HepG2 (cell line): ENCODE results near the gene LGALS1. TPM values are rescaled to one million over a fixed set of nuclear protein-coding genes. Genes with fewer than 3 reads are reported as not detected.

Experiments used
- ELF3 ChIP-seq: IDR thresholded peaks from 2 replicates; pipeline ENCODE4 v1.6.1; 2016; ENCODE audit warnings: missing genetic modification reagents, missing compliant biosample characterization
- ISL2 ChIP-seq: sonication (generic); formaldehyde crosslinking; IDR thresholded peaks from 2 replicates; pipeline ENCODE4 v1.5.0; 2020; ENCODE audit warnings: missing genetic modification reagents
- PHB2 ChIP-seq: fragments of 450-650 bp; IDR thresholded peaks from 2 replicates; pipeline ENCODE4 v1.6.1; 2018; ENCODE audit not compliant: partially characterized antibody
- SMC3 ChIP-seq: IDR thresholded peaks from 2 replicates; pipeline ENCODE4 v1.6.1; 2011; ENCODE audit warnings: low read length, improper control_type of control experiment
- SP2 ChIP-seq: sonication (generic); formaldehyde crosslinking; IDR thresholded peaks from 2 replicates; pipeline ENCODE4 v1.5.1; 2020; ENCODE audit warnings: mild to moderate bottlenecking, missing genetic modification reagents
- SPEN ChIP-seq: sonication (generic); formaldehyde crosslinking; IDR thresholded peaks from 2 replicates; pipeline ENCODE4 v1.5.1; 2020; ENCODE audit warnings: low read depth, mild to moderate bottlenecking, missing genetic modification reagents
- ZNF138 ChIP-seq: sonication (generic); formaldehyde crosslinking; IDR thresholded peaks from 2 replicates; pipeline ENCODE4 v1.5.0; 2020; ENCODE audit warnings: mild to moderate bottlenecking, low read depth, missing genetic modification reagents
- ZNF496 ChIP-seq: sonication (generic); formaldehyde crosslinking; IDR thresholded peaks from 2 replicates; pipeline ENCODE4 v1.8.1; 2023; ENCODE audit warnings: mild to moderate bottlenecking, moderate library complexity, missing genetic modification reagents; ENCODE audit not compliant: insufficient replicate concordance
- ZNF569 ChIP-seq: sonication (generic); formaldehyde crosslinking; IDR thresholded peaks from 2 replicates; pipeline ENCODE4 v1.5.0; 2020; ENCODE audit warnings: mild to moderate bottlenecking, missing genetic modification reagents, moderate library complexity, borderline replicate concordance
- polyA plus RNA-seq, 8 experiments: library from polyadenylated mRNA; depleted of rRNA in 3 of 8; stranded (reverse) in 7 of 8; unstranded in 1 of 8; fragments of >200 nt; fragmentation: Illumina TruSeq in 4 of 8; extraction: Trizol in 4 of 8; gene quantifications; 2 replicates each; pipeline versions ENCODE4 v1.2.1 to v1.2.3, GENCODE V29; 2011 to 2016; ENCODE audit warnings: low read depth in 4 of 8, missing spikeins in 1 of 8, mixed read lengths in 1 of 8; ENCODE audit not compliant: insufficient read depth in 1 of 8
- total RNA-seq, 5 experiments: library from RNA; depleted of rRNA; stranded (reverse); fragments of >200 nt; fragmentation: Illumina TruSeq; extraction: Trizol; gene quantifications; 2 replicates each; pipeline ENCODE4 v1.2.3, GENCODE V29; 2016; ENCODE audit warnings: low read depth in 1 of 5
- TF ChIP-seq, protein P1 (sequence below): sonication (generic); formaldehyde crosslinking; IDR thresholded peaks from 2 replicates; pipeline ENCODE4 v1.5.0; 2020; ENCODE audit warnings: mild to moderate bottlenecking, low read depth, missing genetic modification reagents, borderline replicate concordance
- TF ChIP-seq, protein P2 (sequence below): sonication (generic); formaldehyde crosslinking; IDR thresholded peaks from one replicate; pipeline ENCODE4 v1.5.1; 2020; ENCODE audit warnings: mild to moderate bottlenecking, missing genetic modification reagents; ENCODE audit errors: not compliant biosample characterization
- TF ChIP-seq, protein P3 (sequence below): IDR thresholded peaks from 2 replicates; pipeline ENCODE4 v1.4.0; 2020; ENCODE audit warnings: mild to moderate bottlenecking, missing genetic modification reagents
- TF ChIP-seq, protein P4 (sequence below), 2 experiments: sonication (generic) in 1 of 2; formaldehyde crosslinking in 1 of 2; IDR thresholded peaks; 2 replicates each; pipeline versions ENCODE4 v1.4.0 to v1.6.1; 2018 to 2020; ENCODE audit warnings: missing genetic modification reagents in 2 of 2, borderline replicate concordance in 1 of 2, low read depth in 1 of 2, mild to moderate bottlenecking in 1 of 2, missing biosample characterization in 1 of 2

Gene LGALS1
- total and polyA plus RNA-seq, 2 of the 13 experiments (the other 11 are each of a cell fraction or from before 2014, with no cell fraction given) = 103 to 858 TPM

DNA sequence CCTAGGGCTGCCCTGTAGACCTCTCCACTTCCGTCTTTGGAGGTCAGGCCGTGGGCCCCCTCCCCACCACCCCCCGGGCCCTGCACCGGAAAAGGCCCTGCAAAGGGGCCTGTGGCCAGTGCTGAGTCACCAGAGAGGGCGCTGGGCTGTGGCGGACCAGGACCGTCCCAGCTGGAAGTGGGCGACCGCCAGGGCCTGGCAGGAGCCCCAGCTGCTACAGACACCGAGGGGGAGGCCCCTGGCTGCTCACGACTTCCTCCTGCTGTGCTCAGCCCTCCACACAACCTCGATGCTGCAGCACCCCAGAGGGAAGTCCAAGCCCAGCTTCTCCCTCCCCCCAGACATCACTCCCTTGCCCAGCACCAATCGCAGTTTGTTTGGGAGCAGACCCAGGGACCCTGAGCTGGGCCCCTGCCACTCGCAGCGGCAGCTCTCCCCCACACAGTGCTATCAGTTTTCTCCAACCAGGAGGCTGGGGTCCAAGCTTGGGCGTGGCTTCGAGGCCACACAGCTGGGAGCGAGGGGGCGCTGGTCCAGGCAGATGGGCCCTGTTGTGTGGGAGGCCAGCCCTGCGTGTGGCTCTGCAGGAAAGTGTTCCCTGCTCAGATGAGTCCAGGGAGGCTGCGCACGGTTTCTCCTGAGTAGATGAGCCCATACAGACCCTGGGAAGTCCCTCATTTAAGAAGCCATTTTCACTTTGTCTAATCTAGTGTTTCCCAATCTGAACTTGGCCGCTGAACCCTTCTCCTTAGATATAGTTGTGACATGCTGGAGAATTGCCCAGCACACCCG, 41.6 kb upstream of the LGALS1 start (continued):
- TF ChIP-seq, protein P1, sequence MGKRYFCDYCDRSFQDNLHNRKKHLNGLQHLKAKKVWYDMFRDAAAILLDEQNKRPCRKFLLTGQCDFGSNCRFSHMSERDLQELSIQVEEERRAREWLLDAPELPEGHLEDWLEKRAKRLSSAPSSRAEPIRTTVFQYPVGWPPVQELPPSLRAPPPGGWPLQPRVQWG (CRISPR knock-in tag) = no peak
- TF ChIP-seq SMC3 (no peak), ZNF496 (no peak), PHB2 (no peak), SPEN (CRISPR knock-in tag) (peak; percentile 74), SP2 (CRISPR knock-in tag) (no peak), ISL2 (no peak), ZNF569 (CRISPR knock-in tag) (0 out of 2 replicates have a peak, but pooled peaks have one; percentile 46), ZNF138 (CRISPR knock-in tag) (no peak), ELF3 (CRISPR knock-in tag) (peak; percentile 75; the same call in 1 of the 2 replicates)
- TF ChIP-seq, protein P2, sequence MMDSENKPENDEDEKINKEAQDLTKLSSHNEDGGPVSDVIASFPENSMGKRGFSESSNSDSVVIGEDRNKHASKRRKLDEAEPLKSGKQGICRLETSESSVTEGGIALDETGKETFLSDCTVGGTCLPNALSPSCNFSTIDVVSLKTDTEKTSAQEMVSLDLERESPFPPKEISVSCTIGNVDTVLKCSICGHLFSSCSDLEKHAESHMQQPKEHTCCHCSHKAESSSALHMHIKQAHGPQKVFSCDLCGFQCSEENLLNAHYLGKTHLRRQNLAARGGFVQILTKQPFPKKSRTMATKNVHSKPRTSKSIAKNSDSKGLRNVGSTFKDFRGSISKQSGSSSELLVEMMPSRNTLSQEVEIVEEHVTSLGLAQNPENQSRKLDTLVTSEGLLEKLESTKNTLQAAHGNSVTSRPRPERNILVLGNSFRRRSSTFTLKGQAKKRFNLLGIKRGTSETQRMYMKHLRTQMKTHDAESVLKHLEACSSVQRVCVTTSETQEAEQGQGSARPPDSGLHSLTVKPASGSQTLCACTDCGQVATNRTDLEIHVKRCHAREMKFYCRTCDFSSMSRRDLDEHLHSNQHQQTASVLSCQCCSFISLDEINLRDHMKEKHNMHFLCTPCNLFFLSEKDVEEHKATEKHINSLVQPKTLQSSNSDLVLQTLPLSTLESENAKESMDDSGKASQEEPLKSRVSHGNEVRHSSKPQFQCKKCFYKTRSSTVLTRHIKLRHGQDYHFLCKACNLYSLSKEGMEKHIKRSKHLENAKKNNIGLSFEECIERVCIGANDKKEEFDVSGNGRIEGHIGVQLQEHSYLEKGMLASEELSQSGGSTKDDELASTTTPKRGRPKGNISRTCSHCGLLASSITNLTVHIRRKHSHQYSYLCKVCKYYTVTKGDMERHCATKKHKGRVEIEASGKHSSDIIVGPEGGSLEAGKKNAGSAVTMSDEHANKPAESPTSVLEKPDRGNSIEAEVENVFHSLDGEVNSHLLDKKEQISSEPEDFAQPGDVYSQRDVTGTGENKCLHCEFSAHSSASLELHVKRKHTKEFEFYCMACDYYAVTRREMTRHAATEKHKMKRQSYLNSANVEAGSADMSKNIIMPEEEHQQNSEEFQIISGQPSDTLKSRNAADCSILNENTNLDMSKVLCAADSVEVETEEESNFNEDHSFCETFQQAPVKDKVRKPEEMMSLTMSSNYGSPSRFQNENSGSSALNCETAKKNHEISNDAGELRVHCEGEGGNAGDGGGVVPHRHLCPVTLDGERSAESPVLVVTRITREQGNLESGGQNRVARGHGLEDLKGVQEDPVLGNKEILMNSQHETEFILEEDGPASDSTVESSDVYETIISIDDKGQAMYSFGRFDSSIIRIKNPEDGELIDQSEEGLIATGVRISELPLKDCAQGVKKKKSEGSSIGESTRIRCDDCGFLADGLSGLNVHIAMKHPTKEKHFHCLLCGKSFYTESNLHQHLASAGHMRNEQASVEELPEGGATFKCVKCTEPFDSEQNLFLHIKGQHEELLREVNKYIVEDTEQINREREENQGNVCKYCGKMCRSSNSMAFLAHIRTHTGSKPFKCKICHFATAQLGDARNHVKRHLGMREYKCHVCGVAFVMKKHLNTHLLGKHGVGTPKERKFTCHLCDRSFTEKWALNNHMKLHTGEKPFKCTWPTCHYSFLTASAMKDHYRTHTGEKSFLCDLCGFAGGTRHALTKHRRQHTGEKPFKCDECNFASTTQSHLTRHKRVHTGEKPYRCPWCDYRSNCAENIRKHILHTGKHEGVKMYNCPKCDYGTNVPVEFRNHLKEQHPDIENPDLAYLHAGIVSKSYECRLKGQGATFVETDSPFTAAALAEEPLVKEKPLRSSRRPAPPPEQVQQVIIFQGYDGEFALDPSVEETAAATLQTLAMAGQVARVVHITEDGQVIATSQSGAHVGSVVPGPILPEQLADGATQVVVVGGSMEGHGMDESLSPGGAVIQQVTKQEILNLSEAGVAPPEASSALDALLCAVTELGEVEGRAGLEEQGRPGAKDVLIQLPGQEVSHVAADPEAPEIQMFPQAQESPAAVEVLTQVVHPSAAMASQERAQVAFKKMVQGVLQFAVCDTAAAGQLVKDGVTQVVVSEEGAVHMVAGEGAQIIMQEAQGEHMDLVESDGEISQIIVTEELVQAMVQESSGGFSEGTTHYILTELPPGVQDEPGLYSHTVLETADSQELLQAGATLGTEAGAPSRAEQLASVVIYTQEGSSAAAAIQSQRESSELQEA (CRISPR knock-in tag) = no peak
- TF ChIP-seq, protein P3, sequence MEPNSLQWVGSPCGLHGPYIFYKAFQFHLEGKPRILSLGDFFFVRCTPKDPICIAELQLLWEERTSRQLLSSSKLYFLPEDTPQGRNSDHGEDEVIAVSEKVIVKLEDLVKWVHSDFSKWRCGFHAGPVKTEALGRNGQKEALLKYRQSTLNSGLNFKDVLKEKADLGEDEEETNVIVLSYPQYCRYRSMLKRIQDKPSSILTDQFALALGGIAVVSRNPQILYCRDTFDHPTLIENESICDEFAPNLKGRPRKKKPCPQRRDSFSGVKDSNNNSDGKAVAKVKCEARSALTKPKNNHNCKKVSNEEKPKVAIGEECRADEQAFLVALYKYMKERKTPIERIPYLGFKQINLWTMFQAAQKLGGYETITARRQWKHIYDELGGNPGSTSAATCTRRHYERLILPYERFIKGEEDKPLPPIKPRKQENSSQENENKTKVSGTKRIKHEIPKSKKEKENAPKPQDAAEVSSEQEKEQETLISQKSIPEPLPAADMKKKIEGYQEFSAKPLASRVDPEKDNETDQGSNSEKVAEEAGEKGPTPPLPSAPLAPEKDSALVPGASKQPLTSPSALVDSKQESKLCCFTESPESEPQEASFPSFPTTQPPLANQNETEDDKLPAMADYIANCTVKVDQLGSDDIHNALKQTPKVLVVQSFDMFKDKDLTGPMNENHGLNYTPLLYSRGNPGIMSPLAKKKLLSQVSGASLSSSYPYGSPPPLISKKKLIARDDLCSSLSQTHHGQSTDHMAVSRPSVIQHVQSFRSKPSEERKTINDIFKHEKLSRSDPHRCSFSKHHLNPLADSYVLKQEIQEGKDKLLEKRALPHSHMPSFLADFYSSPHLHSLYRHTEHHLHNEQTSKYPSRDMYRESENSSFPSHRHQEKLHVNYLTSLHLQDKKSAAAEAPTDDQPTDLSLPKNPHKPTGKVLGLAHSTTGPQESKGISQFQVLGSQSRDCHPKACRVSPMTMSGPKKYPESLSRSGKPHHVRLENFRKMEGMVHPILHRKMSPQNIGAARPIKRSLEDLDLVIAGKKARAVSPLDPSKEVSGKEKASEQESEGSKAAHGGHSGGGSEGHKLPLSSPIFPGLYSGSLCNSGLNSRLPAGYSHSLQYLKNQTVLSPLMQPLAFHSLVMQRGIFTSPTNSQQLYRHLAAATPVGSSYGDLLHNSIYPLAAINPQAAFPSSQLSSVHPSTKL (CRISPR knock-in tag) = peak; percentile 25; the same call in 1 of the 2 replicates
- TF ChIP-seq, protein P4, sequence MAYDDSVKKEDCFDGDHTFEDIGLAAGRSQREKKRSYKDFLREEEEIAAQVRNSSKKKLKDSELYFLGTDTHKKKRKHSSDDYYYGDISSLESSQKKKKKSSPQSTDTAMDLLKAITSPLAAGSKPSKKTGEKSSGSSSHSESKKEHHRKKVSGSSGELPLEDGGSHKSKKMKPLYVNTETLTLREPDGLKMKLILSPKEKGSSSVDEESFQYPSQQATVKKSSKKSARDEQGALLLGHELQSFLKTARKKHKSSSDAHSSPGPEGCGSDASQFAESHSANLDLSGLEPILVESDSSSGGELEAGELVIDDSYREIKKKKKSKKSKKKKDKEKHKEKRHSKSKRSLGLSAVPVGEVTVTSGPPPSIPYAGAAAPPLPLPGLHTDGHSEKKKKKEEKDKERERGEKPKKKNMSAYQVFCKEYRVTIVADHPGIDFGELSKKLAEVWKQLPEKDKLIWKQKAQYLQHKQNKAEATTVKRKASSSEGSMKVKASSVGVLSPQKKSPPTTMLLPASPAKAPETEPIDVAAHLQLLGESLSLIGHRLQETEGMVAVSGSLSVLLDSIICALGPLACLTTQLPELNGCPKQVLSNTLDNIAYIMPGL (CRISPR knock-in tag; IDR thresholded peaks at IDR 0.05; ENCODE audit: borderline replicate concordance in 1 of 2, low read depth in 1 of 2) = peak; percentile 59 to 62
